IMR-90 (cell line): ENCODE measurements around the gene LEMD3. TPM values are rescaled to one million over a fixed set of nuclear protein-coding genes. Genes with fewer than 3 reads are reported as not detected.

Experiments
- ATAC-seq: fragments of 200-7000 bp; cut with Tn5 transposase; 2 replicates; pipeline ENCODE4 v1.9.1; 2020; ENCODE audit warnings: low read depth, mild to moderate bottlenecking, moderate library complexity
- BruUV-seq: library from RNA; stranded (reverse); fragments of 400-500 nt; replicated peaks from 2 replicates; lab custom pipeline; 2021; lab: Mats Ljungman, UMichigan
- CTCF ChIA-PET: fragments of 300-600 bp; formaldehyde crosslinking; extraction: SDS; loops from one replicate; lab custom pipeline; 2021; ENCODE audit warnings: antibody characterized with exemption; lab: Yijun Ruan, JAX
- POLR2A ChIA-PET: fragments of 300-600 bp; sonication (Branson Sonifier 250); formaldehyde crosslinking; loops from one replicate; lab custom pipeline; 2022; ENCODE audit warnings: antibody characterized with exemption; ENCODE audit not compliant: unreplicated experiment; lab: Charles Lee
- DNase-seq: peaks from one replicate; pipeline ENCODE4 v3.0.0; 2013
- H2AFZ ChIP-seq: replicated peaks from 2 replicates; pipeline ENCODE3; 2013; ENCODE audit warnings: low read length, mild to moderate bottlenecking; ENCODE audit not compliant: poor library complexity
- H2AK5ac ChIP-seq: 2 replicates; pipeline ENCODE4 v1.6.1; 2013; ENCODE audit warnings: low read depth, low read length, inconsistent platforms
- H2AK9ac ChIP-seq: replicated peaks from 2 replicates; pipeline ENCODE3; 2013; ENCODE audit warnings: mild to moderate bottlenecking, low read depth, low read length, moderate library complexity; ENCODE audit not compliant: poor library complexity
- H2BK120ac ChIP-seq: 2 replicates; pipeline ENCODE4 v1.6.1; 2013; ENCODE audit warnings: low read depth, low read length, inconsistent platforms
- H2BK15ac ChIP-seq: 3 replicates; pipeline ENCODE4 v1.6.1; 2013; ENCODE audit warnings: low read depth, low read length, inconsistent platforms
- H2BK20ac ChIP-seq: 2 replicates; pipeline ENCODE4 v1.6.1; 2013; ENCODE audit warnings: low read depth, mild to moderate bottlenecking, inconsistent platforms, low read length, moderate library complexity
- H2BK5ac ChIP-seq: 2 replicates; pipeline ENCODE4 v1.6.1; 2013; ENCODE audit warnings: mild to moderate bottlenecking, low read depth, low read length, inconsistent platforms; ENCODE audit not compliant: poor library complexity, severe bottlenecking
- H3K14ac ChIP-seq: replicated peaks from 2 replicates; pipeline ENCODE4 v1.6.1; 2013; ENCODE audit warnings: low read depth, low read length, inconsistent platforms
- H3K18ac ChIP-seq: 2 replicates; pipeline ENCODE4 v1.6.1; 2013; ENCODE audit warnings: low read depth, low read length, control low read depth
- H3K23ac ChIP-seq: 2 replicates; pipeline ENCODE4 v1.6.1; 2013; ENCODE audit warnings: low read depth, low read length, inconsistent platforms
- H3K27ac ChIP-seq: 2 replicates; pipeline ENCODE4 v1.5.1; 2013; ENCODE audit warnings: mild to moderate bottlenecking, control low read depth, low read length; ENCODE audit not compliant: insufficient read depth
- H3K27me3 ChIP-seq: 2 replicates; pipeline ENCODE4 v1.6.1; 2013; ENCODE audit warnings: low read length; ENCODE audit not compliant: control insufficient read depth, insufficient read depth
- H3K36me3 ChIP-seq: 2 replicates; pipeline ENCODE4 v1.6.1; 2013; ENCODE audit warnings: low read length, mixed read lengths; ENCODE audit not compliant: control insufficient read depth, insufficient read depth
- H3K4ac ChIP-seq: 2 replicates; pipeline ENCODE4 v1.6.1; 2013; ENCODE audit warnings: low read depth, low read length, inconsistent platforms
- H3K4me1 ChIP-seq: 2 replicates; pipeline ENCODE4 v1.6.1; 2013; ENCODE audit warnings: low read length, mixed read lengths; ENCODE audit not compliant: control insufficient read depth, insufficient read depth
- H3K4me2 ChIP-seq: 2 replicates; pipeline ENCODE4 v1.6.1; 2013; ENCODE audit warnings: low read depth, mild to moderate bottlenecking, control low read depth, low read length, moderate library complexity
- H3K4me3 ChIP-seq: 2 replicates; pipeline ENCODE4 v1.5.1; 2013; ENCODE audit warnings: low read depth, mild to moderate bottlenecking, control low read depth, low read length, moderate library complexity; ENCODE audit not compliant: insufficient read depth
- H3K56ac ChIP-seq: 2 replicates; pipeline ENCODE4 v1.6.1; 2013; ENCODE audit warnings: low read length, inconsistent platforms; ENCODE audit not compliant: insufficient read depth; ENCODE audit errors: extremely low read depth
- H3K79me1 ChIP-seq, 2 experiments: 2 replicates each; pipeline ENCODE4 v1.6.1; 2013; ENCODE audit warnings: low read length in 2 of 2, inconsistent platforms in 1 of 2, low read depth in 1 of 2
- H3K9ac ChIP-seq: 2 replicates; pipeline ENCODE4 v1.6.1; 2013; ENCODE audit warnings: low read depth, low read length, control low read depth
- H3K9me1 ChIP-seq: 2 replicates; pipeline ENCODE4 v1.6.1; 2013; ENCODE audit warnings: low read length, inconsistent platforms; ENCODE audit not compliant: insufficient read depth
- H3K9me3 ChIP-seq: 2 replicates; pipeline ENCODE4 v1.6.1; 2013; ENCODE audit warnings: low read length; ENCODE audit not compliant: control insufficient read depth, insufficient read depth
- H4K20me1 ChIP-seq: 2 replicates; pipeline ENCODE4 v1.6.1; 2013; ENCODE audit warnings: low read length, inconsistent platforms; ENCODE audit not compliant: insufficient read depth
- H4K5ac ChIP-seq: 2 replicates; pipeline ENCODE4 v1.6.1; 2013; ENCODE audit warnings: mild to moderate bottlenecking, low read depth, low read length, control low read depth
- H4K8ac ChIP-seq, 2 experiments: 2 replicates each; pipeline ENCODE4 v1.6.1; 2013; ENCODE audit warnings: low read depth in 2 of 2, low read length in 2 of 2, control low read depth in 1 of 2, inconsistent platforms in 1 of 2
- H4K91ac ChIP-seq: 2 replicates; pipeline ENCODE4 v1.6.1; 2013; ENCODE audit warnings: low read depth, low read length, inconsistent platforms; ENCODE audit not compliant: insufficient read depth
- BHLHE40 ChIP-seq: fragments of 150-350 bp; IDR thresholded peaks from 2 replicates; pipeline ENCODE4 v1.6.1; 2016; ENCODE audit warnings: mild to moderate bottlenecking, low read depth, low read length
- CEBPB ChIP-seq: IDR thresholded peaks from 2 replicates; pipeline ENCODE4 v1.6.1; 2012; ENCODE audit warnings: low read depth, low read length, improper control_type of control experiment
- CHD1 ChIP-seq: IDR thresholded peaks from 2 replicates; pipeline ENCODE4 v1.6.1; 2012; ENCODE audit warnings: low read depth, low read length, improper control_type of control experiment
- CTCF ChIP-seq: conservative IDR thresholded peaks from 2 replicates; pipeline ENCODE4 v1.5.1; 2012; ENCODE audit warnings: mild to moderate bottlenecking, low read depth, low read length, improper control_type of control experiment
- FOS ChIP-seq: fragments of 150-350 bp; IDR thresholded peaks from 2 replicates; pipeline ENCODE4 v1.6.1; 2016; ENCODE audit warnings: low read depth, low read length
- MAFK ChIP-seq: IDR thresholded peaks from 2 replicates; pipeline ENCODE4 v1.6.1; 2012; ENCODE audit warnings: low read depth, low read length, improper control_type of control experiment
- MAZ ChIP-seq: IDR thresholded peaks from 2 replicates; pipeline ENCODE4 v1.6.1; 2012; ENCODE audit warnings: low read depth, mild to moderate bottlenecking, low read length, improper control_type of control experiment, moderate library complexity, borderline replicate concordance
- NFE2L2 ChIP-seq: fragments of 150-350 bp; IDR thresholded peaks from 2 replicates; pipeline ENCODE4 v1.6.1; 2016; ENCODE audit warnings: low read depth, mild to moderate bottlenecking, low read length
- POLR2A ChIP-seq: IDR thresholded peaks from 2 replicates; pipeline ENCODE4 v1.6.1; 2012; ENCODE audit warnings: mild to moderate bottlenecking, low read depth, low read length
- RAD21 ChIP-seq: IDR thresholded peaks from 2 replicates; pipeline ENCODE4 v1.6.1; 2012; ENCODE audit warnings: low read length, improper control_type of control experiment
- RCOR1 ChIP-seq: IDR thresholded peaks from 2 replicates; pipeline ENCODE4 v1.6.1; 2012; ENCODE audit warnings: mild to moderate bottlenecking, low read length, improper control_type of control experiment; ENCODE audit not compliant: insufficient replicate concordance
- RFX5 ChIP-seq: IDR thresholded peaks from 2 replicates; pipeline ENCODE4 v1.8.0; 2012; ENCODE audit warnings: low read depth, mild to moderate bottlenecking, low read length, moderate library complexity
- SMC3 ChIP-seq: fragments of 150-350 bp; IDR thresholded peaks from 2 replicates; pipeline ENCODE4 v1.6.1; 2016; ENCODE audit warnings: low read depth, mild to moderate bottlenecking, antibody characterized with exemption, low read length, moderate library complexity
- USF2 ChIP-seq: fragments of 150-350 bp; IDR thresholded peaks from 2 replicates; pipeline ENCODE4 v1.6.1; 2017; ENCODE audit warnings: mild to moderate bottlenecking, antibody characterized with exemption, low read length, low read depth
- WGBS, 2 experiments: methylation state at CpG; one replicate each; pipeline versions ENCODE4 v1.1.5 to v1.1.7; 2013; ENCODE audit warnings: missing lambda C conversion rate in 2 of 2; ENCODE audit not compliant: insufficient read length in 1 of 2; ENCODE audit errors: extremely low coverage in 2 of 2; 5-methylcytosine and 5-hydroxymethylcytosine counted together
- dilution Hi-C: fragments of 300-500 bp; cut with HindIII; formaldehyde crosslinking; loops from one replicate; pipeline ENCODE4 v1.14.3; 2018; ENCODE audit warnings: low sequenced_read_pairs; ENCODE audit not compliant: unreplicated experiment
- in situ Hi-C: fragments of 300-500 bp; cut with MboI; formaldehyde crosslinking; loops from 3 replicates; pipeline ENCODE4 v1.14.3; 2019; ENCODE audit warnings: low sequenced_read_pairs, inconsistent platforms, mixed read lengths
- intact Hi-C: fragments of 100-400 bp; cut with micrococcal nuclease; formaldehyde crosslinking; loops from 2 replicates; pipeline ENCODE4 v1.10.0; 2022
- polyA plus RNA-seq, 3 experiments: library from polyadenylated mRNA; depleted of rRNA; stranded (reverse); fragments of >200 nt; gene quantifications; 2 replicates each; pipeline ENCODE4 v1.2.3, GENCODE V29; 2012; ENCODE audit warnings: low replicate concordance in 1 of 3
- total RNA-seq: library from RNA; depleted of rRNA; stranded (reverse); fragments of >200 nt; gene quantifications from 2 replicates; pipeline ENCODE4 v1.2.3, GENCODE V29; 2012

Gene LEMD3
- total and polyA plus RNA-seq, 2 of the 4 experiments (the other 2 are of a cell fraction), result 5.5 to 9.9 TPM

GRCh38 chr12:65248656-65249633 lies 79.6 kb downstream of the LEMD3 start:
- no peak overlapping the region for H4K91ac ChIP-seq
- H2BK20ac ChIP-seq, result no peak overlapping the region
- no peak overlapping the region for H3K14ac ChIP-seq
- intact Hi-C loops (no loop called here), in situ Hi-C loops (loop anchor here (25.0 kb wide), 1 partner anchor 362 kb away; no protein-coding TSS in a partner anchor), dilution Hi-C loops (no loop called here)
- no peak overlapping the region for H2AFZ ChIP-seq
- TF ChIP-seq SMC3, result no peak
- no peak for TF ChIP-seq MAZ
- no peak for TF ChIP-seq MAFK
- TF ChIP-seq FOS, result no peak
- no peak for TF ChIP-seq CTCF
- TF ChIP-seq NFE2L2, result no peak
- TF ChIP-seq USF2, result no peak
- TF ChIP-seq POLR2A, result no peak
- TF ChIP-seq BHLHE40, result no peak
- TF ChIP-seq RAD21, result no peak
- TF ChIP-seq RFX5, result no peak
- no peak for TF ChIP-seq CHD1
- TF ChIP-seq CEBPB, result no peak
- TF ChIP-seq RCOR1, result no peak
- no peaks in the 10 kb centered on the region for H3K4me1 ChIP-seq
- no peak overlapping the region for H4K5ac ChIP-seq
- no peak for DNase-seq
- H2BK5ac ChIP-seq, result no peak overlapping the region
- H3K9ac ChIP-seq, result no peak overlapping the region
- no peaks in the 10 kb centered on the region for H4K20me1 ChIP-seq
- H3K18ac ChIP-seq, result no peak overlapping the region
- POLR2A ChIA-PET, result no interaction called here
- CTCF ChIA-PET, result no interaction called here
- H3K9me3 ChIP-seq, result no peaks in the 10 kb centered on the region
- no peak overlapping the region for H2BK120ac ChIP-seq
- H3K4ac ChIP-seq, result no peak overlapping the region
- no peak overlapping the region for H2BK15ac ChIP-seq
- H3K23ac ChIP-seq, result no peak overlapping the region
- H2AK5ac ChIP-seq, result no peak overlapping the region
- H3K79me1 ChIP-seq, result no peaks in the 10 kb centered on the region
- H3K56ac ChIP-seq, result no peak overlapping the region
- no peak overlapping the region for H3K4me3 ChIP-seq
- BruUV-seq, result no TSS peak
- peaks cover 3% of the 10 kb centered on the region; the same call in 1 of the 2 replicates for H3K9me1 ChIP-seq
- WGBS, 2 experiments, result no CpG with 5 or more reads among the region's 2 CpGs
- H3K36me3 ChIP-seq, result peaks cover 2% of the 10 kb centered on the region
- H3K27me3 ChIP-seq, result no peaks in the 10 kb centered on the region
- no peak overlapping the region for H3K4me2 ChIP-seq
- H2AK9ac ChIP-seq, result no peak overlapping the region
- ATAC-seq, result no peak
- H4K8ac ChIP-seq, result no peak overlapping the region
- no peak overlapping the region for H3K27ac ChIP-seq
